ENCODE results near the gene CNTNAP2.

GRCh38 chr7:148289630-148290029 lies 2173.0 kb downstream of the CNTNAP2 start:
- no peak for TF ChIP-seq FOXM1 (IDR thresholded peaks at IDR 0.05; ENCODE audit: borderline replicate concordance)
- no peak for TF ChIP-seq BHLHE40 (IDR thresholded peaks at IDR 0.05; ENCODE audit: borderline replicate concordance)
- no peak for TF ChIP-seq TARDBP (IDR thresholded peaks at IDR 0.05)
- no peak for TF ChIP-seq FOXK2 (IDR thresholded peaks at IDR 0.05)
- no peak for TF ChIP-seq ELF4 (IDR thresholded peaks at IDR 0.05)
- no peak for TF ChIP-seq SUZ12 (IDR thresholded peaks at IDR 0.05)
- TF ChIP-seq ZNF384 (IDR thresholded peaks at IDR 0.05): no peak
- TF ChIP-seq SP1 (IDR thresholded peaks at IDR 0.05): no peak
- no peak for TF ChIP-seq L3MBTL2 (conservative IDR thresholded peaks at IDR 0.05)
- no peak for TF ChIP-seq ARNT (IDR thresholded peaks at IDR 0.05)
- TF ChIP-seq PKNOX1 (IDR thresholded peaks at IDR 0.05): no peak
- no peak for TF ChIP-seq NFRKB (IDR thresholded peaks at IDR 0.05)
